GM21360 (cell line): ENCODE measurements around the gene REV3L.

Experiments used
- ATAC-seq: cut with Tn5 transposase; IDR thresholded peaks from one replicate; pipeline ENCODE4 v1.9.1; 2021; ENCODE audit warnings: mild to moderate bottlenecking, moderate library complexity; ENCODE audit not compliant: unreplicated experiment

The REV3L gene

DNA sequence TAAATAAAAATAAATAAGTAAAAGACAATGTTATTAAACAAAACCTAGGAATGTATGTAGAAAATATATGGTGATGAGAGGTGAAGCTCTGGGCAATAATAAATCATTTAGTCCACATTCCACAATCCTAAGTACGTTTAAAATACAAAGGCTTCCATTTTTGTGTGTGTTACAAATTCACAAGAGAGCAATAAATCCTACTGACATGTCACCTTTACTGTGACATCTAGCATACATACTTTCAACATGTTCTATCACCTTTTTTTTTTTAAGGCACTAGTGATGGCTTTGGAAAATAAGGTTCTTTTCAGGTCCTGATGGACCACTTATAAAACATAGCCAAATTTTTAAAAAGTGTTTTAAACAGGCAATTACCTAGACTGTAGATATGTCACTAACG is 12.0 kb downstream of the REV3L start:
- no peak for ATAC-seq

- no peak for ATAC-seq
These were observed 13.5 kb downstream of the REV3L start for GRCh38 chr6:111469543-111469942.

GRCh38 chr6:111468329-111469012 is 14.5 kb downstream of the REV3L start:
- ATAC-seq: no peak

DNA sequence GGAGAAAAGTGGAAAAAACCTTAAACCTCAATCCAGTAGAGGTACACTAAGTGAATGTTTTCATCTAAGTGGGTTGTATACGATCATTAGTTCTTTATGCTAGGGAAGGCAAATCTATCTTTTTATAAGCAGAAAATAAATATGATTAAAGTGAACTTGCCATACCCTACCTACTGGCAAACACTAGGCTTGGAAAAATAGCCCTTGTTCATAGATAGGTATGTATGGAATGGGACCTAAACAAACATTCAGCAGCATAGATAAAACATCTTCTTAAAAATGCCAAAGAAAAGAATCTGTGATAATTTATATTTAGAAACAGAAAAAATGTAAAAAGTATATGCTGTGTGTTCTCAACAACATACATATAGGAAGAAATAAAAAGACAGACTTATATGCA is 18.8 kb downstream of the REV3L start:
- ATAC-seq: no peak

DNA sequence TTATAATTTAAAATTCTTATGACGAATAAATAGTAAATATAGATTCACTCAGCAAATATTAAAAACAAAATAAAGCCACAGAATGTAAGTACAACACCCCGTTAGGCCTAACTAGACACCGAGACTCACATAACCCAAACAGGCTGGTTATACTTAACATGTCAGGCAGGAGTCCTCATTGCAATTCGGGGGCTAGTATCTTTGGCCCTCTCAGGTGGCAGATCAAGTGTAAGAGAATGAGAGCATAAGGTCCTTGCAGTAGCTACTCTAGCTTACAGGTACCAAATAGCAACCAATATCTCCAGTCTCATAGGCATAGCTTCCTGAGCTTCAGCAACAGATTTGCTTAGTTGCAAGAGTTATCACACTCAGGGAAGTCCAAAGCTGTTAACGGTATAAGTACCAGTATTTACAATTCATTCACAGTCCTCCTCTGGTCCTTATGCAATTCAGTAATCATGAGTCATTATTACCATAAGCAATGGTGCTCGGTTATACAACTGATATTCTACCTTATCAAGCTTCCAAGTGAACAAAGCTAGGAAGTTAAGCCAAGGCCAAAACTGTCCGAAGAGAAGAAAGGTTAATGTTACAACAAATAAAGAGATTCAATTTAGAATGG is 20.1 kb downstream of the REV3L start:
- no peak for ATAC-seq

DNA sequence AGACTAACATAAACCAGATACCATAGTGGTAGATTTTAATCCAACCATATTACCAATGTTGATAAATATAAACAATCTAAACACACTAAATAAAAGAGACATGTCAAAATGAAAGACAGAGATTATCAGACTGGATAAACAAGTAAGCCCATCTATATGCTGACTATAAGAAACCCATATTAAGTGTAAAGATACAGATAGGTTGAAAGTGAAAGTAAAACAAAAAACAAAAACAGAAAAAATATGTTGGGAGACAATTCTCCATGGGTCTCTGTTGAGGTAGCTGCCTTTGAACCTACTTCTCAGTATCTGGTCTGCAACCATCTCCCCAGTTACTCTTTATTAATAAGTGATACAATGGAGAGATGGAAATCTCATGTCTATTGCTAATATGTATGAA is 21.2 kb downstream of the REV3L start:
- ATAC-seq: no peak

DNA sequence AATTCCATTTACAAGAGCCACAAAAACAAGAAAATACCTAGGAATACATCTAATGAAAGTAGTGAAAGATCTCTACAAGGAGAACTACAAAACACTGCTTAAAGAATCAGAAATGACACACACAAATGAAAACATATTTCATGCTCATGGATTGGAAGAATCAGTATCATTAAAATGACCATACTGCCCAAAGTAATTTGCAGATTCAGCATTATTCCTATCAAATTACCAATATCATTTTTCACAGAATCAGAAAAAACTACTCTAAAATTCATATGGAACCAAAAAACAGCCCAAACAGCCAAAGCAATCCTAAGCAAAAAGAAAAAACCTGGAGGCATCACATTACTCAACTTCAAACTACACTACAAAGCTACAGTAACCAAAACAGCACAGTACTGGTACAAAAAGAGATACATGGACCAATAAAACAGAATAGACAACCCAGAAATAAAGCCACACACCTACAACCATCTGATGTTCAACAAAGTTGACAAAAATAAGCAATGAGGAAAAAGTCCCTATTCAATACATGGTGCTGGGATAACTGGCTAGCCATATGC is 24.3 kb downstream of the REV3L start:
- ATAC-seq: no peak

DNA sequence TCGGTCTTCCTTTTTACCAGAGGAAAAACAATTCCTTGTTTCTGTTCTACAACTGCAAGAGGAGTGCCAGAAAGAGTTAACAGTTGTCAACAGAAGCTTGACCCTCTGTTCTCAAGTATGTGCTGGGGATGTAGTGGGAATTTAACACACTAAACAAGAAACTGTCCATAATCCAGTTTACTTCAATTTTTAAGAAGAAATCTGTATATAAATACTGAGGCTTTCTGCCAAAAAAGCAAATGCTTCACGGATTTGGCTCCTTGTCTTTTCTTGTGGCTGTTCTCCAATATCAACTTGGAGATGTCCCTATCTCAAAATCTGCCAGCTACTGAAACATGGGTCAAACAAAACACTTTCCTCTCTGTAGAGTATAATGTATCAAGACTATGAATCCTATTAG is 26.8 kb downstream of the REV3L start:
- ATAC-seq: no peak

DNA sequence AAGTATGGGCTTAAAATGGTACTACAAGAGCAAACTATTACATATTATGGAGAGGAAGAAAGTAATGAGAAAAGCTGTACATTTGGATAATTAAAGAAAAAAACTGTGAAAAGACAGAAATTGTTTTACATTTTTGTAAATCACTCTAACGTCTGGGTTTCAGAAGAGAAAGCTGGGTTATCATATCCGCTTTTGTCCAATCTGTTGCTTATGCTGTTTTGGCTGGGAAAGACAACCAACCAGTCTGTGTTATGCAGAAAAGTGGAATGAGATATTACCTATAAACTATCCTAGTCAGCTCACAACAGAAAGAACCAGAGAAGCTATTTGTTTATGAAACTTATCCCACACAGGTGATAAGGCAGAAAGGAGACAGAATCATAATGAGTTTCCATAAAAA is 32.4 kb downstream of the REV3L start:
- no peak for ATAC-seq

GRCh38 chr6:111450087-111450486 is 32.9 kb downstream of the REV3L start:
- no peak for ATAC-seq

DNA sequence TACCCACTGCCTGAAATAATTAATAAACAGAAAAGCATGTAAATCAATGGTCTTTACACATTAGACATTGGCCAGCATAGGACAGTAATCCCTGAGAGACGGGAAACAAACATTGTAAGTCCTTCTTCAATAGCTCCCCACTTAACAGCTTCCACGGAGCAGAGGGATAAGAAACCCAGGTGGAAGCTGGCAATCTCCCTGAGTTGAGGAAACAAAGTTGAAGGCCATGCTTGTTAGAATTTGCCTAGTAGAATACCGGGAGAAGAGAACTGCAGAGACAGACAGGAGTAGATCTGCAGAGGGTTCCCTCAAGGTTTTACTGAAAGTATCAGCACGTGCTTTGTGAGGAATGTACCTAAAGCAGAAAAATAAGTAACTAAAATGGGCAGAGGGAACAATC is 33.9 kb downstream of the REV3L start:
- no peak for ATAC-seq

- ATAC-seq: no peak
These were observed 36.0 kb downstream of the REV3L start for GRCh38 chr6:111447051-111447450.

- no peak for ATAC-seq
These were observed 37.2 kb downstream of the REV3L start for GRCh38 chr6:111445861-111446267.

- no peak for ATAC-seq
These were observed 38.2 kb downstream of the REV3L start for GRCh38 chr6:111444794-111445193.

- peak; percentile 63 for ATAC-seq
These were observed 41.3 kb downstream of the REV3L start for GRCh38 chr6:111441678-111442243.

DNA sequence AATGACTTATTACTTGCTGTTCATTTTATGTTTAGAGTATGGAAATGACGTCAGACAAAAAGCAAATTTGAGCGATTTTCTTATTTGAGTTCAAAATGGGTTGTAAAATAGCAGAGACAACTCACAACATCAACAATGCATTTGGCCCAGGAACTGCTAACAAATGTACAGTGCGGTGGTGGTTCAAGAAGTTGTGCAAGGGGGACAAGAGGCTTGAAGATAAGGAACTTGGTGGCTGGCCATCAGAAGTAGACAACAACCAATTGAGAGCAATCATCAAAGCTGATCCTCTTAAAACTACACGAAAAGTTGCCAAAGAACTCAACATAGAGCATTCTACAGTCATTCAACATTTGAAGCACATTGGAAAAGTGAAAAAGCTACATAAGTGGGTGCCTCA is 43.8 kb downstream of the REV3L start:
- ATAC-seq: no peak

- no peak for ATAC-seq
These were observed 45.4 kb downstream of the REV3L start for GRCh38 chr6:111437573-111437972.

DNA sequence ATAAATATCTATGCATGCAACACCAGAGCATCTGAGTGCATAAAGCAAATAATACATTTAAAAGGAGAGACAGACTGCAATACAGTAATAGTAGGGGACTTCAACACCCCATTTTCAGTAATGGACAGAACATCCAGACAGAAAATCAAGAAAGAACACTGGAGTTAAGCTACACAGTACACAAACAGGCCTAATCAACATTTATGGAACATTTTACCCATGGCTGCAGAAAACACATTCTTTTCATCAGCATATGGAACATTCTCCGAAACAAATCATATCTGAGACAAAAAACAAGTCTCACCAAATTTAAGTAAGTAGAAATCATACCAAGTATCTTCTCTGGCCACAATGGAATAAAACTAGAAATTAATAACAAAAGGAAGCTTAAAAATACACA is 50.5 kb downstream of the REV3L start:
- no peak for ATAC-seq

GRCh38 chr6:111430605-111431376 is 52.2 kb downstream of the REV3L start:
- ATAC-seq: no peak

- ATAC-seq: no peak
These were observed 53.4 kb downstream of the REV3L start for GRCh38 chr6:111429571-111429970.

DNA sequence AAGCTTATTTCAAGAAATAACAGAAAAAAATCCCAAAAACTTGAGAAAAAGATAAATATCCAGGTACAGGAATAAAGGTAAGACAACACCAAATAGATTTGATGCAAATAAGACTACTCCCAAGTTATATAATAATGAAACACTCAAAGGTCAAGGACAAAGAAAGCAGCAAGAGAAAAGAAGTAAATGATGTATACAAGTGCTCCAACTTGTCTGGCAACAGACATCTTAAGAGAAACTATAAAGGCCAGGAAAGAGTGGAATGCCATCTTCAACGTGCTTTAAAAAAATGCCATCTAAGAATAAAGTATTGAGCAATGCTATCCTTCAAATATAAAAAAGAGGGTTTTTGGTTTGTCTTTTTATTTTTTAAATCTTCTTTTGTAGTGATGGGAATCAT is 54.2 kb downstream of the REV3L start:
- no peak for ATAC-seq
